H1 (cell line): ENCODE data around the gene TMEM45B. TPM values are rescaled to one million over a fixed set of nuclear protein-coding genes. Genes with fewer than 3 reads are reported as not detected.

Source experiments
- CTCF ChIA-PET: fragments of 300-600 bp; sonication (Branson Sonifier 250); formaldehyde crosslinking; loops from one replicate; lab custom pipeline; 2021; ENCODE audit not compliant: partially characterized antibody; lab: Charles Lee
- POLR2A ChIA-PET: fragments of 300-600 bp; sonication (Branson Sonifier 250); formaldehyde crosslinking; loops from one replicate; lab custom pipeline; 2021; ENCODE audit warnings: inconsistent platforms; ENCODE audit not compliant: partially characterized antibody; lab: Charles Lee
- DNase-seq, 2 experiments: peaks; one replicate each; pipeline versions ENCODE4 v3.0.0 to v3.0.0-alpha.2; 2010 to 2022; ENCODE audit warnings: low spot score in 2 of 2, low read depth in 1 of 2, mixed read lengths in 1 of 2
- FAIRE-seq: peaks from 2 replicates; lab custom pipeline; 2011; peaks lifted over from hg19 to GRCh38; lab: Jason Lieb, UNC
- H2AFZ ChIP-seq: 2 replicates; pipeline ENCODE4 v1.8.1; 2012; ENCODE audit warnings: low read length, inconsistent platforms
- H2AK5ac ChIP-seq: 2 replicates; pipeline ENCODE4 v1.6.1; 2013; ENCODE audit warnings: low read depth, low read length
- H2BK120ac ChIP-seq: replicated peaks from 2 replicates; pipeline ENCODE3; 2013; ENCODE audit warnings: low read depth, low read length, inconsistent platforms
- H2BK12ac ChIP-seq: 2 replicates; pipeline ENCODE4 v1.6.1; 2013; ENCODE audit warnings: low read depth, low read length
- H2BK15ac ChIP-seq: 2 replicates; pipeline ENCODE4 v1.6.1; 2013; ENCODE audit warnings: low read length
- H2BK20ac ChIP-seq: 2 replicates; pipeline ENCODE4 v1.6.1; 2013; ENCODE audit warnings: low read length
- H2BK5ac ChIP-seq: 2 replicates; pipeline ENCODE4 v1.6.1; 2013; ENCODE audit warnings: low read depth, low read length
- H3K14ac ChIP-seq: 2 replicates; pipeline ENCODE4 v1.6.1; 2013; ENCODE audit warnings: inconsistent platforms; ENCODE audit not compliant: insufficient read length
- H3K18ac ChIP-seq: 2 replicates; pipeline ENCODE4 v1.6.1; 2013; ENCODE audit warnings: low read length; ENCODE audit errors: extremely low read depth
- H3K23ac ChIP-seq: 2 replicates; pipeline ENCODE4 v1.6.1; 2013; ENCODE audit warnings: inconsistent platforms; ENCODE audit not compliant: insufficient read length
- H3K23me2 ChIP-seq: 2 replicates; pipeline ENCODE4 v1.6.1; 2013; ENCODE audit warnings: low read depth, low read length
- H3K27ac ChIP-seq: 2 replicates; pipeline ENCODE4 v1.6.1; 2011; ENCODE audit warnings: low read depth, low read length, inconsistent platforms
- H3K27me3 ChIP-seq, 4 experiments: replicated peaks in 1 of 4; 1 replicate in 1 of 4; 2 replicates in 3 of 4; pipeline versions ENCODE4 v1.6.1 to v1.8.1; 2011 to 2013; ENCODE audit warnings: low read length in 3 of 4, mild to moderate bottlenecking in 3 of 4, inconsistent platforms in 2 of 4, mixed read lengths in 2 of 4, moderate library complexity in 1 of 4; ENCODE audit not compliant: control insufficient read depth in 3 of 4, insufficient read depth in 3 of 4; ENCODE audit errors: extremely low read depth in 1 of 4
- H3K36me3 ChIP-seq, 4 experiments: 2 replicates each; pipeline versions ENCODE4 v1.6.1 to v1.8.1; 2011 to 2013; ENCODE audit warnings: mild to moderate bottlenecking in 4 of 4, low read length in 3 of 4, moderate library complexity in 2 of 4, control low read depth in 1 of 4, inconsistent platforms in 1 of 4; ENCODE audit not compliant: insufficient read depth in 4 of 4, control insufficient read depth in 2 of 4
- H3K4ac ChIP-seq: replicated peaks from 2 replicates; pipeline ENCODE3; 2013; ENCODE audit warnings: low read length, low read depth, mixed read lengths, inconsistent platforms; ENCODE audit not compliant: insufficient read length
- H3K4me1 ChIP-seq, 4 experiments: replicated peaks in 1 of 4; 1 replicate in 1 of 4; 2 replicates in 3 of 4; pipeline versions ENCODE4 v1.6.1 to v1.8.1; 2011 to 2013; ENCODE audit warnings: low read length in 3 of 4, inconsistent platforms in 2 of 4, mixed read lengths in 1 of 4; ENCODE audit not compliant: insufficient read depth in 4 of 4, control insufficient read depth in 3 of 4
- H3K4me2 ChIP-seq, 2 experiments: 2 replicates each; pipeline versions ENCODE4 v1.6.1 to v1.8.1; 2011 to 2013; ENCODE audit warnings: low read depth in 2 of 2, low read length in 2 of 2, control low read depth in 1 of 2, inconsistent platforms in 1 of 2, mild to moderate bottlenecking in 1 of 2; ENCODE audit not compliant: insufficient read depth in 1 of 2
- H3K4me3 ChIP-seq, 4 experiments: fragments of 200-600, 300-600 bp in 1 of 4; sonication (generic), shearing (Covaris generic), sonication (Bioruptor Twin) in 1 of 4; 2 replicates each; pipeline versions ENCODE4 v1.5.1 to v1.8.1; 2011 to 2016; ENCODE audit warnings: low read length in 4 of 4, low read depth in 3 of 4, control low read depth in 2 of 4, inconsistent platforms in 2 of 4, mild to moderate bottlenecking in 2 of 4, mixed read lengths in 1 of 4, moderate library complexity in 1 of 4; ENCODE audit not compliant: insufficient read depth in 2 of 4; ENCODE audit errors: extremely low read depth in 1 of 4
- H3K56ac ChIP-seq: replicated peaks from 2 replicates; pipeline ENCODE3; 2013; ENCODE audit warnings: low read depth, mild to moderate bottlenecking, mixed read lengths, low read length, inconsistent platforms; ENCODE audit not compliant: insufficient read length
- H3K79me1 ChIP-seq: 2 replicates; pipeline ENCODE4 v1.6.1; 2013; ENCODE audit warnings: low read depth, low read length, control low read depth
- H3K79me2 ChIP-seq, 2 experiments: 2 replicates each; pipeline versions ENCODE4 v1.6.1 to v1.8.1; 2012 to 2013; ENCODE audit warnings: low read length in 2 of 2, mild to moderate bottlenecking in 2 of 2, inconsistent platforms in 1 of 2; ENCODE audit not compliant: insufficient read depth in 2 of 2, control insufficient read depth in 1 of 2
- H3K9ac ChIP-seq, 4 experiments: replicated peaks in 1 of 4; 1 replicate in 1 of 4; 2 replicates in 3 of 4; pipeline versions ENCODE4 v1.6.1 to v1.8.1; 2011 to 2013; ENCODE audit warnings: low read depth in 3 of 4, low read length in 3 of 4, control low read depth in 2 of 4, mild to moderate bottlenecking in 2 of 4, moderate library complexity in 2 of 4, inconsistent platforms in 1 of 4; ENCODE audit errors: extremely low read depth in 1 of 4
- H3K9me3 ChIP-seq, 2 experiments: 2 replicates each; pipeline versions ENCODE4 v1.6.1 to v1.8.1; 2012 to 2013; ENCODE audit warnings: mild to moderate bottlenecking in 2 of 2, moderate library complexity in 2 of 2, control low read depth in 1 of 2, inconsistent platforms in 1 of 2, low read depth in 1 of 2, low read length in 1 of 2, mixed read lengths in 1 of 2; ENCODE audit not compliant: insufficient read depth in 2 of 2
- H4K20me1 ChIP-seq, 2 experiments: replicated peaks in 1 of 2; 2 replicates each; pipeline versions ENCODE3 to v1.8.1; 2011 to 2013; ENCODE audit warnings: inconsistent platforms in 2 of 2, low read length in 2 of 2, mild to moderate bottlenecking in 1 of 2; ENCODE audit not compliant: insufficient read depth in 2 of 2, control insufficient read depth in 1 of 2
- H4K5ac ChIP-seq: 2 replicates; pipeline ENCODE4 v1.6.1; 2013; ENCODE audit warnings: low read length, low read depth, mixed read lengths, inconsistent platforms; ENCODE audit not compliant: insufficient read length
- H4K8ac ChIP-seq: 2 replicates; pipeline ENCODE4 v1.8.0; 2013; ENCODE audit warnings: mild to moderate bottlenecking, moderate library complexity, low read length, inconsistent platforms; ENCODE audit not compliant: insufficient read depth; ENCODE audit errors: extremely low read depth
- H4K91ac ChIP-seq: replicated peaks from 2 replicates; pipeline ENCODE3; 2013; ENCODE audit warnings: low read length, mixed read lengths, inconsistent platforms; ENCODE audit not compliant: insufficient read length
- ATF3 ChIP-seq: IDR thresholded peaks from 2 replicates; pipeline ENCODE4 v1.6.1; 2011; ENCODE audit warnings: low read depth, mild to moderate bottlenecking, low read length; ENCODE audit not compliant: insufficient read depth
- RAD21 ChIP-seq, 2 experiments: IDR thresholded peaks in 1 of 2; conservative IDR thresholded peaks in 1 of 2; 2 replicates each; pipeline ENCODE4 v1.6.1; 2011; ENCODE audit warnings: low read depth in 2 of 2, low read length in 2 of 2, improper control_type of control experiment in 1 of 2, inconsistent platforms in 1 of 2, mild to moderate bottlenecking in 1 of 2, moderate library complexity in 1 of 2
- WGBS, 2 experiments: shearing (Covaris generic) in 1 of 2; methylation state at CpG; one replicate each; pipeline versions ENCODE4 v1.1.6 to v1.1.7; 2013 to 2015; ENCODE audit warnings: low lambda C conversion rate in 2 of 2, mixed read lengths in 2 of 2, inconsistent platforms in 1 of 2, low coverage in 1 of 2, missing lambda C conversion rate in 1 of 2; ENCODE audit not compliant: insufficient replicate concordance in 2 of 2, insufficient coverage in 1 of 2, insufficient read length in 1 of 2; ENCODE audit errors: extremely low coverage in 1 of 2, missing lambda C conversion rate in 1 of 2; 5-methylcytosine and 5-hydroxymethylcytosine counted together
- polyA plus RNA-seq, 7 experiments: library from polyadenylated mRNA; depleted of rRNA in 3 of 7; stranded (reverse) in 5 of 7; unstranded in 2 of 7; fragments of >200 nt in 5 of 7; fragments of 200-250 nt in 2 of 7; gene quantifications; 1 replicate in 5 of 7; 2 replicates in 1 of 7; 4 replicates in 1 of 7; pipeline versions ENCODE4 v1.2.1 to v1.2.3, GENCODE V29; 2011 to 2013; ENCODE audit warnings: missing spikeins in 2 of 7, mixed read lengths in 2 of 7
- total RNA-seq: library from RNA; stranded (reverse); fragmentation: NEBNext Ultra II Directional; extraction: Animal tissue kit (Norgen Biotek cat#: 25700); gene quantifications from 2 replicates; pipeline ENCODE4 v1.2.1, GENCODE V29; 2021

The TMEM45B gene
- total and polyA plus RNA-seq, 2 of the 8 experiments (the other 6 are each of a cell fraction or from before 2014, with no cell fraction given): 0.23 TPM; not detected in 1

GRCh38 chr11:129865701-129866100 is 50.1 kb downstream of the TMEM45B start:
- ChIA-PET POLR2A (no interaction called here), CTCF (interaction anchor here (2.7 kb wide), 1 partner anchor 16 kb away, joined by 10 read pairs; no protein-coding TSS in a partner anchor)
- no peak overlapping the region for H3K14ac ChIP-seq
- no peak overlapping the region for H3K18ac ChIP-seq
- 85% methylated on average over 4 of the region's 4 CpGs; no CpG with 5 or more reads in 1 of the 2 experiments for WGBS, 2 experiments
- H3K9me3 ChIP-seq: no peaks in the 10 kb centered on the region
- H3K36me3 ChIP-seq: peaks cover 26 to 69% (median 52%) of the 10 kb centered on the region in 4 experiments
- H3K23ac ChIP-seq: no peak overlapping the region
- H3K4me2 ChIP-seq: no peak overlapping the region
- H4K91ac ChIP-seq: no peak overlapping the region
- H3K79me2 ChIP-seq: no peaks in the 10 kb centered on the region
- peaks cover 0 to 5% of the 10 kb centered on the region in 2 experiments for H4K20me1 ChIP-seq
- H3K27me3 ChIP-seq: no peaks in the 10 kb centered on the region
- H3K56ac ChIP-seq: no peak overlapping the region
- no peaks in the 10 kb centered on the region for H3K79me1 ChIP-seq
- DNase-seq: no peak
- H3K27ac ChIP-seq: no peak overlapping the region
- H2BK15ac ChIP-seq: no peak overlapping the region
- H3K4me1 ChIP-seq: peaks cover 2 to 5% (median 4%) of the 10 kb centered on the region in 4 experiments; a peak in 6 of 7 replicates
- H2BK12ac ChIP-seq: no peak overlapping the region
- H2BK120ac ChIP-seq: no peak overlapping the region
- H4K5ac ChIP-seq: no peak overlapping the region
- no peak overlapping the region for H2AFZ ChIP-seq
- H3K4me3 ChIP-seq: no peak overlapping the region
- H3K23me2 ChIP-seq: no peaks in the 10 kb centered on the region
- TF ChIP-seq RAD21 (IDR thresholded peaks at IDR 0.05 in 1 of 2, conservative IDR thresholded peaks at IDR 0.05 in 1 of 2; ENCODE audit: low read depth in 2 of 2, low read length in 2 of 2) (no peak), ATF3 (no peak)
- H2AK5ac ChIP-seq: no peak overlapping the region
- no peak overlapping the region for H2BK5ac ChIP-seq
- no peak overlapping the region for H3K9ac ChIP-seq
- H4K8ac ChIP-seq: no peak overlapping the region
- no peak overlapping the region for H2BK20ac ChIP-seq
- no peak overlapping the region for H3K4ac ChIP-seq
- FAIRE-seq: no peak
